ENCODE results near the gene TMCO6.

- TF ChIP-seq CTCF (IDR thresholded peaks at IDR 0.05) (no peak), AR (CRISPR knock-in tag; IDR thresholded peaks at IDR 0.05) (no peak), NFYB (CRISPR knock-in tag; conservative IDR thresholded peaks at IDR 0.05; ENCODE audit: low read depth) (no peak), FOXP4 (CRISPR knock-in tag; IDR thresholded peaks at IDR 0.05) (no peak), MLX (CRISPR knock-in tag; IDR thresholded peaks at IDR 0.05) (no peak), ZNF263 (CRISPR knock-in tag; IDR thresholded peaks at IDR 0.05; ENCODE audit: low read depth) (no peak), MXD4 (CRISPR knock-in tag; IDR thresholded peaks at IDR 0.05; ENCODE audit: borderline replicate concordance) (no peak)
- TF ChIP-seq, protein P1, sequence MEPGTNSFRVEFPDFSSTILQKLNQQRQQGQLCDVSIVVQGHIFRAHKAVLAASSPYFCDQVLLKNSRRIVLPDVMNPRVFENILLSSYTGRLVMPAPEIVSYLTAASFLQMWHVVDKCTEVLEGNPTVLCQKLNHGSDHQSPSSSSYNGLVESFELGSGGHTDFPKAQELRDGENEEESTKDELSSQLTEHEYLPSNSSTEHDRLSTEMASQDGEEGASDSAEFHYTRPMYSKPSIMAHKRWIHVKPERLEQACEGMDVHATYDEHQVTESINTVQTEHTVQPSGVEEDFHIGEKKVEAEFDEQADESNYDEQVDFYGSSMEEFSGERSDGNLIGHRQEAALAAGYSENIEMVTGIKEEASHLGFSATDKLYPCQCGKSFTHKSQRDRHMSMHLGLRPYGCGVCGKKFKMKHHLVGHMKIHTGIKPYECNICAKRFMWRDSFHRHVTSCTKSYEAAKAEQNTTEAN (CRISPR knock-in tag; IDR thresholded peaks at IDR 0.05) = no peak
Measured at GRCh38 chr5:140634103-140634502, 5.1 kb upstream of the TMCO6 start.
